C4-2B (cell line): ENCODE measurements around the gene PLS3.

Source experiments
- H3K27ac ChIP-seq: fragments of 450-650 bp; 2 replicates; pipeline ENCODE4 v1.5.1; 2017
- ZFX ChIP-seq: fragments of 450-650 bp; IDR thresholded peaks from 2 replicates; pipeline ENCODE4 v1.6.1; 2017
- TF ChIP-seq, protein P1 (sequence below): fragments of 450-650 bp; conservative IDR thresholded peaks from 2 replicates; pipeline ENCODE4 v1.5.1; 2017; ENCODE audit warnings: mild to moderate bottlenecking

The PLS3 gene

GRCh38 chrX:115583496-115584004 lies 22.6 kb downstream of the PLS3 start:
- no peak overlapping the region for H3K27ac ChIP-seq
- no peak for TF ChIP-seq ZFX
- TF ChIP-seq, protein P1, sequence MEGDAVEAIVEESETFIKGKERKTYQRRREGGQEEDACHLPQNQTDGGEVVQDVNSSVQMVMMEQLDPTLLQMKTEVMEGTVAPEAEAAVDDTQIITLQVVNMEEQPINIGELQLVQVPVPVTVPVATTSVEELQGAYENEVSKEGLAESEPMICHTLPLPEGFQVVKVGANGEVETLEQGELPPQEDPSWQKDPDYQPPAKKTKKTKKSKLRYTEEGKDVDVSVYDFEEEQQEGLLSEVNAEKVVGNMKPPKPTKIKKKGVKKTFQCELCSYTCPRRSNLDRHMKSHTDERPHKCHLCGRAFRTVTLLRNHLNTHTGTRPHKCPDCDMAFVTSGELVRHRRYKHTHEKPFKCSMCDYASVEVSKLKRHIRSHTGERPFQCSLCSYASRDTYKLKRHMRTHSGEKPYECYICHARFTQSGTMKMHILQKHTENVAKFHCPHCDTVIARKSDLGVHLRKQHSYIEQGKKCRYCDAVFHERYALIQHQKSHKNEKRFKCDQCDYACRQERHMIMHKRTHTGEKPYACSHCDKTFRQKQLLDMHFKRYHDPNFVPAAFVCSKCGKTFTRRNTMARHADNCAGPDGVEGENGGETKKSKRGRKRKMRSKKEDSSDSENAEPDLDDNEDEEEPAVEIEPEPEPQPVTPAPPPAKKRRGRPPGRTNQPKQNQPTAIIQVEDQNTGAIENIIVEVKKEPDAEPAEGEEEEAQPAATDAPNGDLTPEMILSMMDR: no peak

DNA sequence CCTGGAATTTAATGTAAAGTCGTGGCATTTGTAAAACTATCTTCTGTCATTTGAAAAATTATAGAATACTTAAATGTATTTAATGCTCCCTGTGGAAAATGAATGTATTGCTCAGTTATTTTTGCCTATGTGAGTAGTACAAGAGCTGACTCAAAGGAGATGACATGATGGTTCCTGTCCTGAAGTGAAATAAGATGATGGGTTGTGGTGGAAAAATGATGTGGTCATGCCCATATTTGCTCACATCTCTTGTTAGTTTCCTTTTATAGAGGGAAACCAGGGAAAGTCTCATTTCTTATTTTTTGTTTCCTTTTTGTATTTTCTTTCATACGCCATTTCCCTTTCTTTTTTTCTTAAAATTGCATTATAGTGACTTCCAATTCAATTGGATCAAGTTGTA lies 23.7 kb downstream of the PLS3 start:
- no peak for TF ChIP-seq ZFX
- TF ChIP-seq, protein P1: no peak
- no peak overlapping the region for H3K27ac ChIP-seq

- no peak for TF ChIP-seq ZFX
- TF ChIP-seq, protein P1: no peak
- no peak overlapping the region for H3K27ac ChIP-seq
Measured at GRCh38 chrX:115588179-115588578, 27.2 kb downstream of the PLS3 start.

GRCh38 chrX:115589419-115589818 lies 28.4 kb downstream of the PLS3 start:
- TF ChIP-seq, protein P1: no peak
- TF ChIP-seq ZFX: no peak
- no peak overlapping the region for H3K27ac ChIP-seq

DNA sequence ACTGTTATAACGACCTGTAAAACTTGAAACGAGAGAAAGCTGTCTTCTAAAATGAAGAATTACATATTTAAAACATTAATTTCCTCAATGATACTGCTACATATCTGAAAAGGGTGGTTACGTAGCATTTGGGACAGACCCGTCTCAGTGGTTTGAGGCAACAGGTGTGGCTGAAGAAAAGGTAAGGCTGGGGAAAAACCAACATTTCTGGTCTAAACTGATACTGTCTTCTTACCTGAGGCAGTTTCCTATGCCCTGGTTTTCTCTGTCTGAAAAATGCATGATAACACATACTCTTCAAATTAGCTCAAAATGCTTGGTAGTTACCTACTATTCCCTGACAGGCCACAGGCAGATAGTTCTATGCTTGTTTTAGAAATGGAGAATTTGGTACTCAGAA lies 30.4 kb downstream of the PLS3 start:
- H3K27ac ChIP-seq: no peak overlapping the region
- TF ChIP-seq, protein P1: no peak
- no peak for TF ChIP-seq ZFX

- H3K27ac ChIP-seq: no peak overlapping the region
- TF ChIP-seq, protein P1: no peak
- no peak for TF ChIP-seq ZFX
Measured at GRCh38 chrX:115591856-115592842, 31.2 kb downstream of the PLS3 start.
